ENCODE measurements around the gene ENOX2. TPM values are rescaled to one million over a fixed set of nuclear protein-coding genes. Genes with fewer than 3 reads are reported as not detected.

The ENOX2 gene
- total and polyA plus RNA-seq, 2 donors: 7.4 to 7.8 TPM

- no peaks in the 10 kb centered on the region for H3K27me3 ChIP-seq (ENCODE audit: control insufficient read depth in 2 of 2, insufficient read depth in 1 of 2, low read length in 1 of 2)
- H3K36me3 ChIP-seq (ENCODE audit: control insufficient read depth in 2 of 2, insufficient read depth in 2 of 2, low read length in 1 of 2): no peaks in the 10 kb centered on the region
- 36% methylated on average over 7 of the region's 7 CpGs for WGBS
- H3K4me3 ChIP-seq (ENCODE audit: low read length in 2 of 2): no peak overlapping the region
- no peak overlapping the region for H3K27ac ChIP-seq (ENCODE audit: low read depth in 1 of 2, low read length in 1 of 2)
- no peaks in the 10 kb centered on the region for H3K9me3 ChIP-seq (ENCODE audit: control insufficient read depth in 2 of 2, insufficient read depth in 1 of 2, low read length in 1 of 2)
- no peaks in the 10 kb centered on the region for H3K4me1 ChIP-seq (ENCODE audit: control insufficient read depth in 2 of 2, insufficient read depth in 2 of 2, low read length in 2 of 2)
- peak; percentile 21 to 76 (median 43) for DNase-seq (ENCODE audit: low read depth in 6 of 9, low spot score in 9 of 9)
Measured at GRCh38 chrX:130916636-130917422, 13.8 kb upstream of the ENOX2 start.

GRCh38 chrX:130915302-130915701 is 12.3 kb upstream of the ENOX2 start:
- H3K4me3 ChIP-seq (ENCODE audit: low read length in 2 of 2): no peak overlapping the region
- DNase-seq (ENCODE audit: low read depth in 6 of 9, low spot score in 9 of 9): no peak
- H3K36me3 ChIP-seq (ENCODE audit: control insufficient read depth in 2 of 2, insufficient read depth in 2 of 2, low read length in 1 of 2): no peaks in the 10 kb centered on the region
- H3K27me3 ChIP-seq (ENCODE audit: control insufficient read depth in 2 of 2, insufficient read depth in 1 of 2, low read length in 1 of 2): no peaks in the 10 kb centered on the region
- H3K4me1 ChIP-seq (ENCODE audit: control insufficient read depth in 2 of 2, insufficient read depth in 2 of 2, low read length in 2 of 2): no peaks in the 10 kb centered on the region
- no peaks in the 10 kb centered on the region for H3K9me3 ChIP-seq (ENCODE audit: control insufficient read depth in 2 of 2, insufficient read depth in 1 of 2, low read length in 1 of 2)
- no peak overlapping the region for H3K27ac ChIP-seq (ENCODE audit: low read depth in 1 of 2, low read length in 1 of 2)

GRCh38 chrX:130909469-130910136 is 6.6 kb upstream of the ENOX2 start:
- Histone ChIP-seq H3K27me3 (ENCODE audit: control insufficient read depth in 2 of 2, insufficient read depth in 1 of 2, low read length in 1 of 2) (no peaks in the 10 kb centered on the region), H3K9me3 (ENCODE audit: control insufficient read depth in 2 of 2, insufficient read depth in 1 of 2, low read length in 1 of 2) (no peaks in the 10 kb centered on the region), H3K4me1 (ENCODE audit: control insufficient read depth in 2 of 2, insufficient read depth in 2 of 2, low read length in 2 of 2) (no peaks in the 10 kb centered on the region), H3K27ac (ENCODE audit: low read depth in 1 of 2, low read length in 1 of 2) (no peak overlapping the region), H3K36me3 (ENCODE audit: control insufficient read depth in 2 of 2, insufficient read depth in 2 of 2, low read length in 1 of 2) (no peaks in the 10 kb centered on the region), H3K4me3 (ENCODE audit: low read length in 2 of 2) (no peak overlapping the region)
- WGBS: 88% methylated on average over 2 of the region's 2 CpGs
- DNase-seq (ENCODE audit: low read depth in 6 of 9, low spot score in 9 of 9): no peak

GRCh38 chrX:130906776-130907175 is 3.8 kb upstream of the ENOX2 start:
- Histone ChIP-seq H3K36me3 (ENCODE audit: control insufficient read depth in 2 of 2, insufficient read depth in 2 of 2, low read length in 1 of 2) (no peaks in the 10 kb centered on the region), H3K27me3 (ENCODE audit: control insufficient read depth in 2 of 2, insufficient read depth in 1 of 2, low read length in 1 of 2) (peaks cover 0 to 2% of the 10 kb centered on the region in 2 donors), H3K4me1 (ENCODE audit: control insufficient read depth in 2 of 2, insufficient read depth in 2 of 2, low read length in 2 of 2) (peaks cover 0 to 6% of the 10 kb centered on the region in 2 donors), H3K9me3 (ENCODE audit: control insufficient read depth in 2 of 2, insufficient read depth in 1 of 2, low read length in 1 of 2) (no peaks in the 10 kb centered on the region), H3K4me3 (ENCODE audit: low read length in 2 of 2) (no peak overlapping the region), H3K27ac (ENCODE audit: low read depth in 1 of 2, low read length in 1 of 2) (no peak overlapping the region)
- 89% methylated on average over 1 of the region's 1 CpG for WGBS
- no peak for DNase-seq (ENCODE audit: low read depth in 6 of 9, low spot score in 9 of 9)

- DNase-seq (ENCODE audit: low read depth in 6 of 9, low spot score in 9 of 9): no peak
- peak overlapping the region; percentile 67 to 78 for H3K4me3 ChIP-seq (ENCODE audit: low read length in 2 of 2)
- H3K4me1 ChIP-seq (ENCODE audit: control insufficient read depth in 2 of 2, insufficient read depth in 2 of 2, low read length in 2 of 2): peaks cover 0 to 7% of the 10 kb centered on the region in 2 donors
- no peaks in the 10 kb centered on the region for H3K9me3 ChIP-seq (ENCODE audit: control insufficient read depth in 2 of 2, insufficient read depth in 1 of 2, low read length in 1 of 2)
- H3K27me3 ChIP-seq (ENCODE audit: control insufficient read depth in 2 of 2, insufficient read depth in 1 of 2, low read length in 1 of 2): peaks cover 0 to 2% of the 10 kb centered on the region in 2 donors
- no peak overlapping the region for H3K27ac ChIP-seq (ENCODE audit: low read depth in 1 of 2, low read length in 1 of 2)
- H3K36me3 ChIP-seq (ENCODE audit: control insufficient read depth in 2 of 2, insufficient read depth in 2 of 2, low read length in 1 of 2): peaks cover 0 to 2% of the 10 kb centered on the region in 2 donors
- under 1% methylated on average over 10 of the region's 11 CpGs for WGBS
Measured at GRCh38 chrX:130902446-130902782, 595 bp downstream of the ENOX2 start.

- Histone ChIP-seq H3K4me3 (ENCODE audit: low read length in 2 of 2) (no peak overlapping the region), H3K27me3 (ENCODE audit: control insufficient read depth in 2 of 2, insufficient read depth in 1 of 2, low read length in 1 of 2) (no peaks in the 10 kb centered on the region), H3K36me3 (ENCODE audit: control insufficient read depth in 2 of 2, insufficient read depth in 2 of 2, low read length in 1 of 2) (peaks cover 0 to 2% of the 10 kb centered on the region in 2 donors), H3K9me3 (ENCODE audit: control insufficient read depth in 2 of 2, insufficient read depth in 1 of 2, low read length in 1 of 2) (no peaks in the 10 kb centered on the region), H3K27ac (ENCODE audit: low read depth in 1 of 2, low read length in 1 of 2) (no peak overlapping the region), H3K4me1 (ENCODE audit: control insufficient read depth in 2 of 2, insufficient read depth in 2 of 2, low read length in 2 of 2) (peaks cover 0 to 2% of the 10 kb centered on the region in 2 donors)
- WGBS: 98% methylated on average over 9 of the region's 9 CpGs
- DNase-seq (ENCODE audit: low read depth in 6 of 9, low spot score in 9 of 9): no peak
Measured at GRCh38 chrX:130896802-130897501, 6.1 kb downstream of the ENOX2 start.

- Histone ChIP-seq H3K27ac (ENCODE audit: low read depth in 1 of 2, low read length in 1 of 2) (no peak overlapping the region), H3K4me1 (ENCODE audit: control insufficient read depth in 2 of 2, insufficient read depth in 2 of 2, low read length in 2 of 2) (no peaks in the 10 kb centered on the region), H3K27me3 (ENCODE audit: control insufficient read depth in 2 of 2, insufficient read depth in 1 of 2, low read length in 1 of 2) (no peaks in the 10 kb centered on the region), H3K36me3 (ENCODE audit: control insufficient read depth in 2 of 2, insufficient read depth in 2 of 2, low read length in 1 of 2) (peaks cover 0 to 2% of the 10 kb centered on the region in 2 donors), H3K4me3 (ENCODE audit: low read length in 2 of 2) (no peak overlapping the region), H3K9me3 (ENCODE audit: control insufficient read depth in 2 of 2, insufficient read depth in 1 of 2, low read length in 1 of 2) (no peaks in the 10 kb centered on the region)
- no peak for DNase-seq (ENCODE audit: low read depth in 6 of 9, low spot score in 9 of 9)
- WGBS: 77% methylated on average over 1 of the region's 1 CpG
Measured at GRCh38 chrX:130896026-130896425, 7.0 kb downstream of the ENOX2 start.

GRCh38 chrX:130895299-130895698 is 7.7 kb downstream of the ENOX2 start:
- Histone ChIP-seq H3K27ac (ENCODE audit: low read depth in 1 of 2, low read length in 1 of 2) (no peak overlapping the region), H3K27me3 (ENCODE audit: control insufficient read depth in 2 of 2, insufficient read depth in 1 of 2, low read length in 1 of 2) (no peaks in the 10 kb centered on the region)

More at GRCh38 chrX:130895299-130895698, 7.7 kb downstream of the ENOX2 start:
- no peaks in the 10 kb centered on the region for H3K4me1 ChIP-seq (ENCODE audit: control insufficient read depth in 2 of 2, insufficient read depth in 2 of 2, low read length in 2 of 2)
- no peak overlapping the region for H3K4me3 ChIP-seq (ENCODE audit: low read length in 2 of 2)
- WGBS: 96% methylated on average over 2 of the region's 2 CpGs
- no peaks in the 10 kb centered on the region for H3K9me3 ChIP-seq (ENCODE audit: control insufficient read depth in 2 of 2, insufficient read depth in 1 of 2, low read length in 1 of 2)
- H3K36me3 ChIP-seq (ENCODE audit: control insufficient read depth in 2 of 2, insufficient read depth in 2 of 2, low read length in 1 of 2): no peaks in the 10 kb centered on the region
- no peak for DNase-seq (ENCODE audit: low read depth in 6 of 9, low spot score in 9 of 9)

Measured in thymus (tissue), 11 donors.